ENCODE results near the gene SRSF3. TPM values are rescaled to one million over a fixed set of nuclear protein-coding genes. Genes with fewer than 3 reads are reported as not detected.

Gene SRSF3
- total RNA-seq, 1 donor from 2014 or later: 94.7 TPM

DNA sequence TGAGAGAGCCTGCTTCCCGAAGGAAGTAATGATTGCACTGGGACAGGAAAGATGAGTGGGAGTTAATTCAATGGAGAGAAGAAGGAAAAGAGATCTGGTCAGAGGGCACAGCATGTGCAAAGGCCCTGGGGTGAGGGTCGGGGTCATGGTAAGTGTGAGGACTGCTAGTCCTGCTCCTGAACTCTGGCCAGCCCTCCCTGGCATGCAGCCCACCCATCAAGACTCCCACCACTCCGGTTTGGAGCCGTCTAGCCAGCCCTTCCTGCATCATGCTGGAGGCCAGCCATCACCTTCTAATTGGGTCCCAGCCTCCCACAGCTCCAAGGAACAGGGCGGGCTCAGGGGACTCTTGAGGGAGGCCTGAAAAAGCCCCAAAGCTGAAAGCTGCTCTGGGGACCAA is 42.1 kb downstream of the SRSF3 start:
- H3K9me3 ChIP-seq: no peaks in the 10 kb centered on the region
- no peak overlapping the region for H3K27ac ChIP-seq
- no peaks in the 10 kb centered on the region for H3K27me3 ChIP-seq
- no peak overlapping the region for H3K4me3 ChIP-seq
- DNase-seq (ENCODE audit: low spot score in 2 of 2): no peak
- H3K4me1 ChIP-seq: peaks cover 3 to 6% of the 10 kb centered on the region in 2 donors
- TF ChIP-seq, protein P1, sequence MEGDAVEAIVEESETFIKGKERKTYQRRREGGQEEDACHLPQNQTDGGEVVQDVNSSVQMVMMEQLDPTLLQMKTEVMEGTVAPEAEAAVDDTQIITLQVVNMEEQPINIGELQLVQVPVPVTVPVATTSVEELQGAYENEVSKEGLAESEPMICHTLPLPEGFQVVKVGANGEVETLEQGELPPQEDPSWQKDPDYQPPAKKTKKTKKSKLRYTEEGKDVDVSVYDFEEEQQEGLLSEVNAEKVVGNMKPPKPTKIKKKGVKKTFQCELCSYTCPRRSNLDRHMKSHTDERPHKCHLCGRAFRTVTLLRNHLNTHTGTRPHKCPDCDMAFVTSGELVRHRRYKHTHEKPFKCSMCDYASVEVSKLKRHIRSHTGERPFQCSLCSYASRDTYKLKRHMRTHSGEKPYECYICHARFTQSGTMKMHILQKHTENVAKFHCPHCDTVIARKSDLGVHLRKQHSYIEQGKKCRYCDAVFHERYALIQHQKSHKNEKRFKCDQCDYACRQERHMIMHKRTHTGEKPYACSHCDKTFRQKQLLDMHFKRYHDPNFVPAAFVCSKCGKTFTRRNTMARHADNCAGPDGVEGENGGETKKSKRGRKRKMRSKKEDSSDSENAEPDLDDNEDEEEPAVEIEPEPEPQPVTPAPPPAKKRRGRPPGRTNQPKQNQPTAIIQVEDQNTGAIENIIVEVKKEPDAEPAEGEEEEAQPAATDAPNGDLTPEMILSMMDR (IDR thresholded peaks at IDR 0.05): no peak
- no peaks in the 10 kb centered on the region for H3K36me3 ChIP-seq
- intact Hi-C loops (cut with DNase I): no loop called here

- Histone ChIP-seq H3K4me3 (no peak overlapping the region), H3K9me3 (no peaks in the 10 kb centered on the region), H3K27me3 (no peaks in the 10 kb centered on the region), H3K27ac (no peak overlapping the region), H3K36me3 (no peaks in the 10 kb centered on the region), H3K4me1 (peaks cover 3 to 6% of the 10 kb centered on the region in 2 donors)
- TF ChIP-seq, protein P1 (IDR thresholded peaks at IDR 0.05): no peak
- no peak for DNase-seq (ENCODE audit: low spot score in 2 of 2)
- intact Hi-C loops (cut with DNase I): no loop called here
Observed at GRCh38 chr6:36636687-36637418, 42.7 kb downstream of the SRSF3 start.

DNA sequence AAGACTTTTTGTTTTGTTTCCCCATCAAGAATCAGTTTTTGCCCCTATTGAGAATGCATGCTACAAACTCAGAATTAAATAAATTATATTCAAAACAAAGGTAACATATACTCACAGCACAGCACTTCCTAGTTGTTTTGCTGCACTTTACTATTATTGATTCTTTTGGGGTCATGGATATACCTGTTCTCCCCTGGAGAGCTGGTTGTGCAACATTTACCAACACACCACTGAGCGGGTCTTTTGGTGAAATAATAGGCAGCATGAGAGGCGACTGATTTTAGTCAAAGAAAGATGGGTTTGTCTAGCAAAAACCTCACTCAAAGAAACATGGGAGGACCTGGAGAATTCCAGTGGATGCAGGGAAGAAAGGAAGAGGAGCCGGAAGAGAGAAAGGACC is 44.4 kb downstream of the SRSF3 start:
- Histone ChIP-seq H3K9me3 (no peaks in the 10 kb centered on the region), H3K27ac (no peak overlapping the region), H3K4me1 (peaks cover 6 to 16% of the 10 kb centered on the region in 2 donors), H3K27me3 (no peaks in the 10 kb centered on the region), H3K4me3 (no peak overlapping the region), H3K36me3 (no peaks in the 10 kb centered on the region)
- DNase-seq (ENCODE audit: low spot score in 2 of 2): no peak
- intact Hi-C loops (cut with DNase I): no loop called here
- TF ChIP-seq, protein P1 (IDR thresholded peaks at IDR 0.05): no peak

- no peak overlapping the region for H3K4me3 ChIP-seq
- H3K27ac ChIP-seq: no peak overlapping the region
- H3K4me1 ChIP-seq: peaks cover 5 to 18% of the 10 kb centered on the region in 2 donors
- DNase-seq (ENCODE audit: low spot score in 2 of 2): no peak
- TF ChIP-seq, protein P1 (IDR thresholded peaks at IDR 0.05): no peak
- H3K9me3 ChIP-seq: no peaks in the 10 kb centered on the region
- no peaks in the 10 kb centered on the region for H3K36me3 ChIP-seq
- no peaks in the 10 kb centered on the region for H3K27me3 ChIP-seq
- intact Hi-C loops (cut with DNase I): no loop called here
Observed at GRCh38 chr6:36639171-36639808, 45.1 kb downstream of the SRSF3 start.

DNA sequence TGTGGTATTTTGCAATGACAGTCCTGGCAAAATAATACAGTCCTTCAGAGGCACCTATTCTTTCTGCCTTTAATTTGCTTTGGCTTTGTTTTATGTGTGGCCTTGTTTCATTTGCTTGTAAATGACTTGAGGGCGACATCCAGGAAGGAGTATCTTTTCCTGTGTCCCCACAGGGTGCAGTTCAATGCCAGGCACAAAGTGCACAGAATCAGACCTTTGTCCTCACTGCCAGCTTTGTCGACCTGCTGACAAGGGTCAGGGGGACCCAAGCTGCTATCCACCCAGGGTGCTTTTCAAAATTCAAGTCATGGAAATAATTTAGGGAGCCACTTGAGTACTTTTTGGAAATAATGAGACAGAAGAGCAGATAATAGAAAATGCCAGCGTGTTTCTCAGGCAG is 47.4 kb downstream of the SRSF3 start:
- intact Hi-C loops (cut with DNase I): no loop called here
- Histone ChIP-seq H3K4me3 (no peak overlapping the region), H3K27ac (no peak overlapping the region), H3K4me1 (peaks cover 3 to 17% of the 10 kb centered on the region in 2 donors), H3K9me3 (no peaks in the 10 kb centered on the region), H3K36me3 (no peaks in the 10 kb centered on the region), H3K27me3 (no peaks in the 10 kb centered on the region)
- TF ChIP-seq, protein P1 (IDR thresholded peaks at IDR 0.05): no peak
- no peak for DNase-seq (ENCODE audit: low spot score in 2 of 2)

Measured in ascending aorta (tissue), 2 donors.